Kidney epithelial cell (primary cell): ENCODE data around the gene AVPR1B. TPM values are rescaled to one million over a fixed set of nuclear protein-coding genes. Genes with fewer than 3 reads are reported as not detected.

ENCODE experiments used
- DNase-seq: peaks from one replicate; pipeline ENCODE4 v3.0.0-alpha.2; 2010; ENCODE audit warnings: low read depth
- H3K27me3 ChIP-seq: 2 replicates; pipeline ENCODE4 v1.6.0; 2011; ENCODE audit warnings: low read length; ENCODE audit not compliant: control insufficient read depth, insufficient read depth
- H3K36me3 ChIP-seq: 2 replicates; pipeline ENCODE4 v1.5.1; 2011; ENCODE audit warnings: low read length; ENCODE audit not compliant: control insufficient read depth, insufficient read depth
- H3K4me3 ChIP-seq: 2 replicates; pipeline ENCODE4 v1.5.1; 2011; ENCODE audit warnings: low read depth, mild to moderate bottlenecking, control low read depth, low read length
- CTCF ChIP-seq: IDR thresholded peaks from 2 replicates; pipeline ENCODE4 v1.5.1; 2011; ENCODE audit warnings: mild to moderate bottlenecking, moderate library complexity, low read length, control low read depth, inconsistent platforms; ENCODE audit not compliant: insufficient read depth, poor library complexity, severe bottlenecking
- total RNA-seq: library from RNA; depleted of rRNA; stranded (reverse); fragments of >200 nt; gene quantifications from 2 replicates; pipeline ENCODE4 v1.2.3, GENCODE V29; 2015

The AVPR1B gene
- not detected in 2 replicates for total RNA-seq

- no peaks in the 10 kb centered on the region for H3K36me3 ChIP-seq
- peak within 1 kb of the TSS; percentile 25 for H3K4me3 ChIP-seq
- peaks cover 11% of the 10 kb centered on the region for H3K27me3 ChIP-seq
- no peak for DNase-seq
- peak; percentile 45 for TF ChIP-seq CTCF
Observed at GRCh38 chr1:206117151-206117948, at the start of gene AVPR1B. AVPR1B (minus strand) TSS chr1:206117388; CDS start chr1:206116890, 498 bp downstream.

GRCh38 chr1:206145771-206146290, 28.6 kb upstream of the AVPR1B start:
- TF ChIP-seq CTCF: no peak
- H3K36me3 ChIP-seq: no peaks in the 10 kb centered on the region
- no peak for DNase-seq
- no peak overlapping the region for H3K4me3 ChIP-seq
- peaks cover 15% of the 10 kb centered on the region for H3K27me3 ChIP-seq

GRCh38 chr1:206144605-206145004, 27.4 kb upstream of the AVPR1B start:
- DNase-seq: no peak
- TF ChIP-seq CTCF: no peak
- Histone ChIP-seq H3K27me3 (peaks cover 15% of the 10 kb centered on the region), H3K36me3 (no peaks in the 10 kb centered on the region), H3K4me3 (no peak overlapping the region)

GRCh38 chr1:206143537-206144172, 26.5 kb upstream of the AVPR1B start:
- no peaks in the 10 kb centered on the region for H3K36me3 ChIP-seq
- no peak overlapping the region for H3K4me3 ChIP-seq
- TF ChIP-seq CTCF: no peak
- peaks cover 15% of the 10 kb centered on the region for H3K27me3 ChIP-seq
- DNase-seq: no peak

- TF ChIP-seq CTCF: no peak
- no peaks in the 10 kb centered on the region for H3K36me3 ChIP-seq
- DNase-seq: no peak
- peaks cover 15% of the 10 kb centered on the region for H3K27me3 ChIP-seq
- no peak overlapping the region for H3K4me3 ChIP-seq
Observed at GRCh38 chr1:206142770-206143169, 25.6 kb upstream of the AVPR1B start.
